SJSA1 (cell line): Measurements from ENCODE around the gene RGS16. TPM values are rescaled to one million over a fixed set of nuclear protein-coding genes. Genes with fewer than 3 reads are reported as not detected.

ENCODE experiments used
- total RNA-seq: library from RNA; depleted of rRNA; stranded (reverse); fragments of >200 nt; shearing (Covaris generic); gene quantifications from 2 replicates; pipeline ENCODE4 v1.2.3, GENCODE V29; 2014; rRNA removed

Gene RGS16
- total RNA-seq, 1 experiment from 2014 or later: 5.7 TPM

Other genes starting within 250 kb of the RGS16 start
- gene GLUL, start 212.6 kb downstream of the RGS16 start, total RNA-seq: 150 and 181 TPM in 2 replicates
- not detected in 2 replicates for gene TEDDM1, start 203.7 kb downstream of the RGS16 start, total RNA-seq
- gene RGSL1, start 154.2 kb downstream of the RGS16 start, total RNA-seq: not detected in 2 replicates
- 8.8 and 11.5 TPM in 2 replicates for gene RNASEL, start 15.1 kb downstream of the RGS16 start, total RNA-seq
- gene RGS8, start 80.2 kb upstream of the RGS16 start, total RNA-seq: 0.37 TPM in 1 of 2 replicates, not detected in the other
- 0.41 and 2.4 TPM in 2 replicates for gene NPL, start 185.4 kb upstream of the RGS16 start, total RNA-seq
- 140 and 163 TPM in 2 replicates for gene DHX9, start 235.0 kb upstream of the RGS16 start, total RNA-seq